HepG2 (cell line): ENCODE measurements around the gene PKP4. TPM values are rescaled to one million over a fixed set of nuclear protein-coding genes. Genes with fewer than 3 reads are reported as not detected.

Experiments
- ATAC-seq: fragments of 200-7000 bp; cut with Tn5 transposase; 3 replicates; pipeline ENCODE4 v1.9.1; 2020; ENCODE audit warnings: mild to moderate bottlenecking, moderate library complexity
- BruUV-seq: library from RNA; stranded (reverse); fragments of 400-500 nt; replicated peaks from 2 replicates; lab custom pipeline; 2021; lab: Mats Ljungman, UMichigan
- CTCF ChIA-PET: fragments of 300-600 bp; formaldehyde crosslinking; extraction: SDS; loops from one replicate; lab custom pipeline; 2021; ENCODE audit warnings: low total read pairs, inconsistent platforms, low intra/inter-chr PET ratio; lab: Yijun Ruan, JAX
- POLR2A ChIA-PET: fragments of 350-600 bp; sonication (Branson Sonifier 250); formaldehyde crosslinking; loops from one replicate; lab custom pipeline; 2020; ENCODE audit warnings: antibody characterized with exemption, inconsistent platforms; lab: Yijun Ruan, JAX
- DNase-seq: peaks from one replicate; pipeline ENCODE4 v3.0.0-alpha.2; 2015; ENCODE audit warnings: low spot score
- FAIRE-seq: peaks from 3 replicates; lab custom pipeline; 2011; peaks lifted over from hg19 to GRCh38; lab: Jason Lieb, UNC
- H2AFZ ChIP-seq: one replicate; pipeline ENCODE4 v1.6.1; 2011; ENCODE audit warnings: low read length, inconsistent platforms
- H3K27ac ChIP-seq: fragments of 300-600 bp; 3 replicates; pipeline ENCODE4 v1.8.0; 2011; ENCODE audit warnings: mixed run types, mild to moderate bottlenecking, mixed read lengths, low read length, inconsistent platforms; ENCODE audit not compliant: insufficient read depth; ENCODE audit errors: extremely low read length
- H3K27me3 ChIP-seq, 2 experiments: fragments of 200-600 bp in 1 of 2; 2 replicates in 1 of 2; 3 replicates in 1 of 2; pipeline versions ENCODE4 v1.6.0 to v1.8.0; 2011; ENCODE audit warnings: low read length in 2 of 2, mild to moderate bottlenecking in 2 of 2, moderate library complexity in 2 of 2, inconsistent platforms in 1 of 2; ENCODE audit not compliant: insufficient read depth in 2 of 2, control insufficient read depth in 1 of 2
- H3K36me3 ChIP-seq, 2 experiments: fragments of 200-600 bp in 1 of 2; replicated peaks in 1 of 2; 2 replicates in 1 of 2; 3 replicates in 1 of 2; pipeline versions ENCODE4 v1.5.1 to v1.8.0; 2011; ENCODE audit warnings: low read length in 2 of 2, inconsistent platforms in 1 of 2; ENCODE audit not compliant: insufficient read depth in 2 of 2, control insufficient read depth in 1 of 2
- H3K4me1 ChIP-seq: 2 replicates; pipeline ENCODE4 v1.5.1; 2012; ENCODE audit warnings: low read length, inconsistent platforms; ENCODE audit not compliant: insufficient read depth
- H3K4me2 ChIP-seq: 2 replicates; pipeline ENCODE4 v1.6.0; 2011; ENCODE audit warnings: low read depth, low read length, inconsistent platforms
- H3K4me3 ChIP-seq, 3 experiments: fragments of 200-600 bp in 1 of 3; sonication (generic), shearing (Covaris generic) in 1 of 3; replicated peaks in 1 of 3; 2 replicates each; pipeline ENCODE4 v1.5.1; 2011 to 2016; ENCODE audit warnings: low read length in 3 of 3, inconsistent platforms in 2 of 3, low read depth in 2 of 3, mild to moderate bottlenecking in 2 of 3, control low read depth in 1 of 3, mixed read lengths in 1 of 3; ENCODE audit not compliant: insufficient read depth in 1 of 3
- H3K79me2 ChIP-seq: one replicate; pipeline ENCODE4 v1.6.1; 2011; ENCODE audit warnings: low read length, inconsistent platforms; ENCODE audit not compliant: insufficient read depth
- H3K9ac ChIP-seq: 2 replicates; pipeline ENCODE4 v1.6.0; 2011; ENCODE audit warnings: mild to moderate bottlenecking, low read depth, low read length, inconsistent platforms; ENCODE audit not compliant: insufficient read depth
- H3K9me3 ChIP-seq: 2 replicates; pipeline ENCODE4 v1.5.1; 2012; ENCODE audit warnings: mild to moderate bottlenecking, low read length
- H4K20me1 ChIP-seq: 2 replicates; pipeline ENCODE4 v1.6.0; 2011; ENCODE audit warnings: inconsistent platforms, mild to moderate bottlenecking, low read length, moderate library complexity; ENCODE audit not compliant: insufficient read depth
- CEBPB ChIP-seq: IDR thresholded peaks from 2 replicates; pipeline ENCODE4 v1.6.1; 2011; ENCODE audit warnings: low read depth, low read length, improper control_type of control experiment, borderline replicate concordance
- HBP1 ChIP-seq: IDR thresholded peaks from 2 replicates; pipeline ENCODE4 v1.6.1; 2016; ENCODE audit warnings: low read depth, control low read depth
- MAF1 ChIP-seq: sonication (generic); formaldehyde crosslinking; IDR thresholded peaks from 2 replicates; pipeline ENCODE4 v1.5.0; 2020; ENCODE audit warnings: missing genetic modification reagents, borderline replicate concordance
- MZF1 ChIP-seq: sonication (generic); formaldehyde crosslinking; IDR thresholded peaks from 2 replicates; pipeline ENCODE4 v1.8.1; 2023; ENCODE audit warnings: mild to moderate bottlenecking, missing genetic modification reagents, borderline replicate concordance
- RBM22 ChIP-seq: fragments of 200-400 bp; formaldehyde crosslinking; optimal IDR thresholded peaks from 2 replicates; pipeline ENCODE3; 2017; ENCODE audit warnings: mild to moderate bottlenecking, low read length, moderate library complexity
- ZBTB42 ChIP-seq: sonication (generic); formaldehyde crosslinking; IDR thresholded peaks from 2 replicates; pipeline ENCODE4 v1.5.0; 2020; ENCODE audit warnings: mild to moderate bottlenecking, missing genetic modification reagents
- ZNF205 ChIP-seq: IDR thresholded peaks from 2 replicates; pipeline ENCODE4 v1.6.1; 2018; ENCODE audit warnings: missing biosample characterization, missing genetic modification reagents
- ZNF224 ChIP-seq: sonication (generic); formaldehyde crosslinking; IDR thresholded peaks from 2 replicates; pipeline ENCODE4 v1.5.0; 2020; ENCODE audit warnings: mild to moderate bottlenecking, missing genetic modification reagents
- ZNF275 ChIP-seq: sonication (generic); formaldehyde crosslinking; IDR thresholded peaks from 2 replicates; pipeline ENCODE4 v1.8.0; 2022; ENCODE audit warnings: missing genetic modification reagents, mild to moderate bottlenecking, inconsistent platforms, borderline replicate concordance
- ZNF282 ChIP-seq: fragments of 450-650 bp; IDR thresholded peaks from 2 replicates; pipeline ENCODE4 v1.6.1; 2018; ENCODE audit not compliant: partially characterized antibody
- ZNF329 ChIP-seq: sonication (generic); formaldehyde crosslinking; IDR thresholded peaks from 2 replicates; pipeline ENCODE4 v1.9.0; 2021; ENCODE audit warnings: low read depth, mild to moderate bottlenecking, missing genetic modification reagents
- ZNF816 ChIP-seq: sonication (generic); formaldehyde crosslinking; IDR thresholded peaks from 2 replicates; pipeline ENCODE4 v1.8.0; 2022; ENCODE audit warnings: missing genetic modification reagents, mild to moderate bottlenecking, borderline replicate concordance
- WGBS: methylation state at CpG from one replicate; pipeline ENCODE4 v1.1.6; 2017; ENCODE audit warnings: low lambda C conversion rate; 5-methylcytosine and 5-hydroxymethylcytosine counted together
- in situ Hi-C: cut with HindIII; loops from 2 replicates; pipeline ENCODE4 v1.10.0; 2017; ENCODE audit warnings: low pct_unique_long_range_greater_than_20kb; ENCODE audit not compliant: extremely low pct_ligation_motif_present
- intact Hi-C: fragments of 100-400 bp; cut with micrococcal nuclease; formaldehyde crosslinking; loops from one replicate; pipeline ENCODE4 v1.10.0; 2022; ENCODE audit not compliant: unreplicated experiment
- polyA plus RNA-seq, 8 experiments: library from polyadenylated mRNA; depleted of rRNA in 3 of 8; stranded (reverse) in 7 of 8; unstranded in 1 of 8; fragments of >200 nt; fragmentation: Illumina TruSeq in 4 of 8; extraction: Trizol in 4 of 8; gene quantifications; 2 replicates each; pipeline versions ENCODE4 v1.2.1 to v1.2.3, GENCODE V29; 2011 to 2016; ENCODE audit warnings: low read depth in 4 of 8, missing spikeins in 1 of 8, mixed read lengths in 1 of 8; ENCODE audit not compliant: insufficient read depth in 1 of 8
- total RNA-seq, 5 experiments: library from RNA; depleted of rRNA; stranded (reverse); fragments of >200 nt; fragmentation: Illumina TruSeq; extraction: Trizol; gene quantifications; 2 replicates each; pipeline ENCODE4 v1.2.3, GENCODE V29; 2016; ENCODE audit warnings: low read depth in 1 of 5

PKP4 gene
- total and polyA plus RNA-seq, 2 of the 13 experiments (the other 11 are each of a cell fraction or from before 2014, with no cell fraction given), result 80.9 to 90.5 TPM

GRCh38 chr2:158649846-158650245 lies 193.1 kb downstream of the PKP4 start (continued):
- TF ChIP-seq MZF1 (CRISPR knock-in tag), result no peak
- TF ChIP-seq ZNF282, result no peak
- no peak for TF ChIP-seq MAF1 (CRISPR knock-in tag)

DNA sequence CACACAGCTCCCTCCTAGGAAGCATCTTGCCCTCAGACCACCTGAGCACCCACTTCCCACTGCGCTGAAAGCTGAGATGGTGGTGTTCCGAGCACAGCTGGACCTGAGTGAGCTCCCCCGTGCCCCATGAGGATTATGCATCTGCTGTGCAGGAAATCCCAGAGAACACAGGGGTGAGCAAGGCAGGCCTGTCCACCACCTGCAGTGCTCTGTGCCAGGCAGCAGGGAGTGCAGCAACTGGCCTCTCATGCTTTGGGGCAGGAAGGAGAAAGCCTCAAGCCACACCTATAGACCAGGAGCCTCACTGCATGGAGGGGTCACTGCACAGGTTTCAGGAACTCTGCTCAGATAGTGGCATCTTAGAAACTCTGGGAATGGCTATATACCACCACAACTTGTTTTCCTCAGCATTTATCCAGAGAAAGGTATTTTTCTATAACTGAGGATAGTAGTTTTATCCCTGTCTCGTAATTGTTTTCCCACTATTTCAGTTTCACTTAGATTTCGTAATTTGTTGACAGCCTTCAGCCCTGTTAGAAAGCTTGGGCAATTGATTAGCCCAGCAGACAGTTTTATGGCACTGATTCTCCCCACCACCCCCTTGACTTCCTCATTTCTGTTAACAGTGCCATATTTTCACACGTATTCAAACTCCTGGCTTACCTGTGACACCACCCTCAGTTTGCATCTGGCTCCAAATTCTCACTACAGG lies 194.1 kb downstream of the PKP4 start:
- intact Hi-C loops, result no loop called here
- CTCF ChIA-PET, result no interaction called here

GRCh38 chr2:158651358-158652057 lies 194.8 kb downstream of the PKP4 start:
- no peaks in the 10 kb centered on the region for H4K20me1 ChIP-seq
- no peak overlapping the region for H2AFZ ChIP-seq
- BruUV-seq, result no TSS peak
- H3K9me3 ChIP-seq, result no peaks in the 10 kb centered on the region
- H3K4me2 ChIP-seq, result no peak overlapping the region
- in situ Hi-C loops, result no loop called here
- ATAC-seq (no peak), DNase-seq (no peak), FAIRE-seq (no peak)
- 99% methylated on average over 6 of the region's 6 CpGs for WGBS
- H3K27me3 ChIP-seq, result no peaks in the 10 kb centered on the region
- ChIA-PET CTCF (no interaction called here), POLR2A (no interaction called here)
- H3K36me3 ChIP-seq, result peaks cover 10 to 54% of the 10 kb centered on the region in 2 experiments
- no peaks in the 10 kb centered on the region for H3K4me1 ChIP-seq
- intact Hi-C loops, result no loop called here
- H3K4me3 ChIP-seq, result no peak overlapping the region
- no peak overlapping the region for H3K27ac ChIP-seq
- H3K79me2 ChIP-seq, result no peaks in the 10 kb centered on the region
- no peak overlapping the region for H3K9ac ChIP-seq
- no peak for TF ChIP-seq ZNF224 (CRISPR knock-in tag)
- no peak for TF ChIP-seq ZNF205
- TF ChIP-seq ZBTB42 (CRISPR knock-in tag), result no peak
- TF ChIP-seq HBP1 (CRISPR knock-in tag), result no peak
- no peak for TF ChIP-seq ZNF275 (CRISPR knock-in tag)

More for the DNA sequence above, 194.1 kb downstream of the PKP4 start:
- WGBS, result 98% methylated on average over 6 of the region's 6 CpGs
- H3K4me2 ChIP-seq, result no peak overlapping the region
- no peak overlapping the region for H2AFZ ChIP-seq
- no peak for TF ChIP-seq ZNF816 (CRISPR knock-in tag)
- peak; percentile 49; the same call in 1 of the 2 replicates for TF ChIP-seq CEBPB
- peak; percentile 42 for TF ChIP-seq RBM22
- no peak for TF ChIP-seq ZNF329
- DNase-seq, result no peak
- no peak overlapping the region for H3K9ac ChIP-seq
- FAIRE-seq, result no peak
- in situ Hi-C loops, result no loop called here
- H3K9me3 ChIP-seq, result no peaks in the 10 kb centered on the region
- peaks cover 10 to 47% of the 10 kb centered on the region in 2 experiments for H3K36me3 ChIP-seq
- H3K27me3 ChIP-seq, result no peaks in the 10 kb centered on the region
- H3K79me2 ChIP-seq, result no peaks in the 10 kb centered on the region
- no peaks in the 10 kb centered on the region for H4K20me1 ChIP-seq
- BruUV-seq, result no TSS peak
- peak; percentile 81 for ATAC-seq
- H3K4me3 ChIP-seq, result no peak overlapping the region
- POLR2A ChIA-PET, result no interaction called here
- H3K4me1 ChIP-seq, result no peaks in the 10 kb centered on the region
- no peak overlapping the region for H3K27ac ChIP-seq
